ENCODE results near the gene MYOG. TPM values are rescaled to one million over a fixed set of nuclear protein-coding genes. Genes with fewer than 3 reads are reported as not detected.

Gene MYOG
- total and polyA plus RNA-seq, 5 donors from 2014 or later, result not detected

- Mint-ChIP-seq H3K27ac (no peak overlapping the region), H3K9me3 (no peaks in the 10 kb centered on the region), H3K36me3 (no peaks in the 10 kb centered on the region), H3K4me1 (no peaks in the 10 kb centered on the region), H3K4me3 (no peak overlapping the region), H3K27me3 (peaks cover 8% of the 10 kb centered on the region)
- DNase-seq, result no peak
- H3K36me3 ChIP-seq (ENCODE audit: control insufficient read depth, insufficient read depth, low read length), result no peaks in the 10 kb centered on the region
- ATAC-seq (ENCODE audit: low read depth in 2 of 2), result no peak
- H3K27me3 ChIP-seq (ENCODE audit: control insufficient read depth, insufficient read depth, low read length), result no peaks in the 10 kb centered on the region
- no peak overlapping the region for H3K4me3 ChIP-seq (ENCODE audit: low read depth, low read length)
- H3K27ac ChIP-seq (ENCODE audit: insufficient read depth, low read length, poor library complexity, severe bottlenecking), result no peak overlapping the region
- H3K4me1 ChIP-seq (ENCODE audit: control insufficient read depth, insufficient read depth, low read length, poor library complexity, severe bottlenecking), result no peaks in the 10 kb centered on the region
- no peaks in the 10 kb centered on the region for H3K9me3 ChIP-seq (ENCODE audit: control insufficient read depth in 2 of 2, low read length in 2 of 2)
Measured at GRCh38 chr1:203056516-203056915, 29.3 kb downstream of the MYOG start.

DNA sequence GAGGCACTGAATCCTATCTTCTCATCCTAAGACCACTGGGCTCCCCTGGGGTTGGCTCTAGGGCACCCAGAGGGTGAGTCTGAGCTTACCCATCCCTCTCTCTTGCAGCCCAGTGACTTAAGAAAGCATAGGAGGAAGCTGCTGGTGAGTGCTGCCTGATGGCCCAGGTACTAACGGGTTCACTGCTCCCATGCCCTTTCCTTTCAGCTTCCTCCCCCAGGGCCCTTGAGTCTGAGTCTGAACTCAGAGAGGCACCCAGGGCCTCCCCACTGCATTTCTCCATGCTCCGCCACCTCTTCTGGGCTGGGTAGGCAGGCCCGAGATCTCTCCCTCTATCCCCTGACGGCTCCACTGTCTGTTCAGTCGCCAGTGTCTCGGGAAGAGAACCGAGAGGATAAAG lies 29.8 kb downstream of the MYOG start:
- Mint-ChIP-seq H3K27ac (no peak overlapping the region), H3K4me3 (no peak overlapping the region), H3K36me3 (no peaks in the 10 kb centered on the region), H3K4me1 (no peaks in the 10 kb centered on the region), H3K27me3 (peaks cover 8% of the 10 kb centered on the region), H3K9me3 (no peaks in the 10 kb centered on the region)
- Histone ChIP-seq H3K27me3 (ENCODE audit: control insufficient read depth, insufficient read depth, low read length) (no peaks in the 10 kb centered on the region), H3K9me3 (ENCODE audit: control insufficient read depth in 2 of 2, low read length in 2 of 2) (no peaks in the 10 kb centered on the region), H3K4me1 (ENCODE audit: control insufficient read depth, insufficient read depth, low read length, poor library complexity, severe bottlenecking) (no peaks in the 10 kb centered on the region), H3K4me3 (ENCODE audit: low read depth, low read length) (no peak overlapping the region), H3K36me3 (ENCODE audit: control insufficient read depth, insufficient read depth, low read length) (no peaks in the 10 kb centered on the region), H3K27ac (ENCODE audit: insufficient read depth, low read length, poor library complexity, severe bottlenecking) (no peak overlapping the region)
- DNase-seq (no peak), ATAC-seq (ENCODE audit: low read depth in 2 of 2) (no peak)

DNA sequence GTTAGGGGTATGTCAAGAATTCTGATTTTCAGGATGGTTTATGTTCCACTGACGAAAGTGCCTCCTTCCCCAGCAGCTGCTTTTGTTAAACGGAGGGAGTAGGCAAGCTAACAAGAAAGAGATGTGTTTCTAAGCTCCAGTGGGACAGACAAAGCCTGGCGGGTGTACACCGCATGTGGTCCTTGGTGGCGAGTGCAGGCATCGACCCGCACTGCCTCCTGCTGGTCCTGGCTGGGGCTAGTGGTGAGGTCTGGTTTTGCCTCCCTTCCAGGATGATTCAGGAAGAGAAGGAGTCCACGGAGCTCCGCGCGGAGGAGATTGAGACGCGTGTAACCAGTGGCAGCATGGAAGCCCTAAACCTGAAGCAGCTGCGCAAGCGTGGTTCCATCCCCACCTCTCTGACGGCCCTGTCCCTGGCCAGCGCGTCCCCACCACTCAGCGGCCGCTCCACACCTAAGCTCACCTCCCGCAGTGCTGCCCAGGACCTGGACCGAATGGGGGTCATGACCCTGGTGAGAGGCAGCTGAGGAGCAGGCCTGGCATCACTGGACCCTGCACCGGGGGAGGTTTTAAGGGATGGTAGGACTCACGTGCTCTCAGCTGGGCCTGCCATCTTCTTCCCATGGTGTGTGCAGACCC lies 30.5 kb downstream of the MYOG start:
- H3K4me3 ChIP-seq (ENCODE audit: low read depth, low read length), result no peak overlapping the region
- H3K9me3 Mint-ChIP-seq, result no peaks in the 10 kb centered on the region
- no peaks in the 10 kb centered on the region for H3K4me1 Mint-ChIP-seq
- no peaks in the 10 kb centered on the region for H3K36me3 Mint-ChIP-seq
- no peaks in the 10 kb centered on the region for H3K4me1 ChIP-seq (ENCODE audit: control insufficient read depth, insufficient read depth, low read length, poor library complexity, severe bottlenecking)
- H3K9me3 ChIP-seq (ENCODE audit: control insufficient read depth in 2 of 2, low read length in 2 of 2), result no peaks in the 10 kb centered on the region
- no peak overlapping the region for H3K27ac ChIP-seq (ENCODE audit: insufficient read depth, low read length, poor library complexity, severe bottlenecking)
- H3K36me3 ChIP-seq (ENCODE audit: control insufficient read depth, insufficient read depth, low read length), result no peaks in the 10 kb centered on the region
- no peak for DNase-seq
- no peak overlapping the region for H3K27ac Mint-ChIP-seq
- H3K4me3 Mint-ChIP-seq, result no peak overlapping the region
- ATAC-seq (ENCODE audit: low read depth in 2 of 2), result no peak
- H3K27me3 ChIP-seq (ENCODE audit: control insufficient read depth, insufficient read depth, low read length), result no peaks in the 10 kb centered on the region
- H3K27me3 Mint-ChIP-seq, result peaks cover 8% of the 10 kb centered on the region

DNA sequence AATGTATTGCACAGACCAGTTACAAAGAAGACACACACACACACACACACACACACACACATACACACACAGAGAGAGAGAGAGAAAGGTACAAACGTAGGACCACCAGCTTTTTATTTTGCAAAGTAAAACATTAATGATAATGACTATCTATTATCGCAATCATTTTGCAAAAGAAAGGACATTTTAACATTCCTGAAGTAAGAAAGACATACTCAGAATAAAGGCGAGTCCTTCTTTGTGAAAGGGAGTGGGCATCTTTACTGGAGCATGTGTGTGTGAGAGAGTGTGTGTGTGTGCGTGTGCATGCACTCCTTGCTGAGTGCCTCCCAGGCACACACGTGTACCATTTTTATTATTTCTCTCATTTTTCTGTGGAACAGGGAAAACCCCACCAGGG lies 31.2 kb downstream of the MYOG start:
- Mint-ChIP-seq H3K36me3 (no peaks in the 10 kb centered on the region), H3K4me3 (no peak overlapping the region), H3K9me3 (no peaks in the 10 kb centered on the region), H3K27me3 (peaks cover 8% of the 10 kb centered on the region), H3K27ac (no peak overlapping the region), H3K4me1 (no peaks in the 10 kb centered on the region)
- H3K27me3 ChIP-seq (ENCODE audit: control insufficient read depth, insufficient read depth, low read length), result no peaks in the 10 kb centered on the region
- no peaks in the 10 kb centered on the region for H3K9me3 ChIP-seq (ENCODE audit: control insufficient read depth in 2 of 2, low read length in 2 of 2)
- DNase-seq (no peak), ATAC-seq (ENCODE audit: low read depth in 2 of 2) (no peak)
- no peaks in the 10 kb centered on the region for H3K4me1 ChIP-seq (ENCODE audit: control insufficient read depth, insufficient read depth, low read length, poor library complexity, severe bottlenecking)
- H3K27ac ChIP-seq (ENCODE audit: insufficient read depth, low read length, poor library complexity, severe bottlenecking), result no peak overlapping the region
- H3K4me3 ChIP-seq (ENCODE audit: low read depth, low read length), result no peak overlapping the region
- no peaks in the 10 kb centered on the region for H3K36me3 ChIP-seq (ENCODE audit: control insufficient read depth, insufficient read depth, low read length)

- no peaks in the 10 kb centered on the region for H3K9me3 Mint-ChIP-seq
- Histone ChIP-seq H3K27ac (ENCODE audit: insufficient read depth, low read length, poor library complexity, severe bottlenecking) (no peak overlapping the region), H3K36me3 (ENCODE audit: control insufficient read depth, insufficient read depth, low read length) (no peaks in the 10 kb centered on the region), H3K4me3 (ENCODE audit: low read depth, low read length) (no peak overlapping the region), H3K27me3 (ENCODE audit: control insufficient read depth, insufficient read depth, low read length) (no peaks in the 10 kb centered on the region), H3K4me1 (ENCODE audit: control insufficient read depth, insufficient read depth, low read length, poor library complexity, severe bottlenecking) (no peaks in the 10 kb centered on the region), H3K9me3 (ENCODE audit: control insufficient read depth in 2 of 2, low read length in 2 of 2) (no peaks in the 10 kb centered on the region)
- no peak overlapping the region for H3K27ac Mint-ChIP-seq
- no peak overlapping the region for H3K4me3 Mint-ChIP-seq
- no peak for ATAC-seq (ENCODE audit: low read depth in 2 of 2)
- H3K27me3 Mint-ChIP-seq, result peaks cover 8% of the 10 kb centered on the region
- no peaks in the 10 kb centered on the region for H3K36me3 Mint-ChIP-seq
- no peaks in the 10 kb centered on the region for H3K4me1 Mint-ChIP-seq
- DNase-seq, result no peak
Measured at GRCh38 chr1:203054184-203054583, 31.6 kb downstream of the MYOG start.

GRCh38 chr1:203052601-203053000 lies 33.2 kb downstream of the MYOG start:
- no peaks in the 10 kb centered on the region for H3K4me1 Mint-ChIP-seq
- no peak overlapping the region for H3K27ac Mint-ChIP-seq
- DNase-seq (no peak), ATAC-seq (ENCODE audit: low read depth in 2 of 2) (no peak)
- no peaks in the 10 kb centered on the region for H3K9me3 ChIP-seq (ENCODE audit: control insufficient read depth in 2 of 2, low read length in 2 of 2)
- H3K4me1 ChIP-seq (ENCODE audit: control insufficient read depth, insufficient read depth, low read length, poor library complexity, severe bottlenecking), result no peaks in the 10 kb centered on the region
- H3K36me3 ChIP-seq (ENCODE audit: control insufficient read depth, insufficient read depth, low read length), result no peaks in the 10 kb centered on the region
- no peak overlapping the region for H3K4me3 ChIP-seq (ENCODE audit: low read depth, low read length)
- peaks cover 0 to 2% (median 0%) of the 10 kb centered on the region in 7 donors for H3K9me3 Mint-ChIP-seq
- peaks cover 5% of the 10 kb centered on the region for H3K27me3 Mint-ChIP-seq
- no peaks in the 10 kb centered on the region for H3K36me3 Mint-ChIP-seq
- no peak overlapping the region for H3K27ac ChIP-seq (ENCODE audit: insufficient read depth, low read length, poor library complexity, severe bottlenecking)
- no peak overlapping the region for H3K4me3 Mint-ChIP-seq
- no peaks in the 10 kb centered on the region for H3K27me3 ChIP-seq (ENCODE audit: control insufficient read depth, insufficient read depth, low read length)

GRCh38 chr1:203051841-203052324 lies 33.9 kb downstream of the MYOG start:
- peaks cover 0 to 2% (median 0%) of the 10 kb centered on the region in 7 donors for H3K9me3 Mint-ChIP-seq
- DNase-seq, result no peak
- H3K27me3 Mint-ChIP-seq, result no peaks in the 10 kb centered on the region
- Histone ChIP-seq H3K4me3 (ENCODE audit: low read depth, low read length) (no peak overlapping the region), H3K27ac (ENCODE audit: insufficient read depth, low read length, poor library complexity, severe bottlenecking) (no peak overlapping the region), H3K36me3 (ENCODE audit: control insufficient read depth, insufficient read depth, low read length) (no peaks in the 10 kb centered on the region), H3K9me3 (ENCODE audit: control insufficient read depth in 2 of 2, low read length in 2 of 2) (no peaks in the 10 kb centered on the region), H3K4me1 (ENCODE audit: control insufficient read depth, insufficient read depth, low read length, poor library complexity, severe bottlenecking) (no peaks in the 10 kb centered on the region), H3K27me3 (ENCODE audit: control insufficient read depth, insufficient read depth, low read length) (no peaks in the 10 kb centered on the region)
- H3K36me3 Mint-ChIP-seq, result no peaks in the 10 kb centered on the region
- H3K4me3 Mint-ChIP-seq, result no peak overlapping the region
- no peak overlapping the region for H3K27ac Mint-ChIP-seq
- H3K4me1 Mint-ChIP-seq, result no peaks in the 10 kb centered on the region
- no peak for ATAC-seq (ENCODE audit: low read depth in 2 of 2)

DNA sequence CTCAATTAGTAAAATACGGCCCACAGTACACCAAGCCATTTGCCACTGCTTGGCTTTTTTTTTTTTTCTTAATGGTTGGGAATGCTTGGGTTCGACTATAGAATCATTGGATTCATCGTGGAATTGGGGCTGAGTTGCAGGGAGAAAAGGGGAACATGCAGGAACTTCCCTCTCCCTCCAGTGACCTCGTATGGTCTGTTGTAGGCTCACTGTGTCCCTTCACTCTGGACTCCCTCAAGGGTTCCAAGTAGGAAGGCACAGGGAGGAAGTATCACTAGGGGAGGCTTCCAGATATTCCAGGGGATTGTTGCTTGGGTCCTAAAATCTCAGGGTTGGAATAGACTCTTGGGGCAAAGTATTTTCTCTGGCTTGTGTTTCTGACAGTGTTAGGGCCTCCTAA lies 35.0 kb downstream of the MYOG start:
- Histone ChIP-seq H3K4me3 (ENCODE audit: low read depth, low read length) (no peak overlapping the region), H3K9me3 (ENCODE audit: control insufficient read depth in 2 of 2, low read length in 2 of 2) (no peaks in the 10 kb centered on the region), H3K27ac (ENCODE audit: insufficient read depth, low read length, poor library complexity, severe bottlenecking) (no peak overlapping the region), H3K4me1 (ENCODE audit: control insufficient read depth, insufficient read depth, low read length, poor library complexity, severe bottlenecking) (no peaks in the 10 kb centered on the region), H3K27me3 (ENCODE audit: control insufficient read depth, insufficient read depth, low read length) (no peaks in the 10 kb centered on the region), H3K36me3 (ENCODE audit: control insufficient read depth, insufficient read depth, low read length) (no peaks in the 10 kb centered on the region)
- H3K27ac Mint-ChIP-seq, result no peak overlapping the region
- H3K4me3 Mint-ChIP-seq, result no peak overlapping the region
- H3K27me3 Mint-ChIP-seq, result no peaks in the 10 kb centered on the region
- ATAC-seq (ENCODE audit: low read depth in 2 of 2), result no peak
- no peaks in the 10 kb centered on the region for H3K36me3 Mint-ChIP-seq
- H3K4me1 Mint-ChIP-seq, result no peaks in the 10 kb centered on the region
- DNase-seq, result no peak
- peaks cover 0 to 2% (median 0%) of the 10 kb centered on the region in 7 donors for H3K9me3 Mint-ChIP-seq

Measured in CD4-positive, CD25-positive, alpha-beta regulatory T cell (primary cell).